Uterus (tissue), 4 donors: ENCODE data around the gene PEDS1. TPM values are rescaled to one million over a fixed set of nuclear protein-coding genes. Genes with fewer than 3 reads are reported as not detected.

Source experiments
- DNase-seq, 2 donors: peaks; one replicate each; pipeline ENCODE4 v3.0.0-alpha.2; 2019 to 2020
- H3K27ac ChIP-seq, 2 donors: fragments of 200-600 bp; sonication (generic); 1 replicate in 1 of 2; 2 replicates in 1 of 2; pipeline ENCODE4 v1.5.1; 2016 to 2018
- H3K27me3 ChIP-seq, 2 donors: fragments of 200-600 bp; sonication (generic); one replicate each; pipeline ENCODE4 v1.5.1; 2018 to 2019; ENCODE audit warnings: control low read depth in 1 of 2
- H3K36me3 ChIP-seq, 2 donors: fragments of 200-600 bp; sonication (generic); one replicate each; pipeline ENCODE4 v1.5.1; 2019; ENCODE audit warnings: control low read depth in 1 of 2
- H3K4me1 ChIP-seq, 2 donors: fragments of 200-600 bp; sonication (generic); one replicate each; pipeline ENCODE4 v1.5.1; 2018 to 2019; ENCODE audit warnings: control low read depth in 1 of 2
- H3K4me3 ChIP-seq, 2 donors: fragments of 200-600 bp; sonication (generic); 1 replicate in 1 of 2; 2 replicates in 1 of 2; pipeline ENCODE4 v1.5.1; 2018 to 2019; ENCODE audit warnings: mild to moderate bottlenecking in 1 of 2
- H3K9me3 ChIP-seq, 2 donors: fragments of 200-600 bp; sonication (generic); one replicate each; pipeline ENCODE4 v1.5.1; 2019; ENCODE audit warnings: control low read depth in 1 of 2
- POLR2A ChIP-seq, 2 donors: fragments of 450-650 bp; IDR thresholded peaks; one replicate each; pipeline ENCODE4 v1.6.1; 2016; ENCODE audit warnings: antibody characterized with exemption in 2 of 2, mild to moderate bottlenecking in 1 of 2, moderate library complexity in 1 of 2
- intact Hi-C: fragments of 100-400 bp; cut with DNase I; formaldehyde crosslinking; loops from one replicate; pipeline ENCODE4 v1.15.1; 2023; ENCODE audit warnings: low total_unique reads
- total RNA-seq, 4 donors: library from RNA; depleted of rRNA in 3 of 4; stranded (reverse); fragments of >200 nt in 3 of 4; gene quantifications; one replicate each; pipeline versions ENCODE4 v1.1.0 to v1.2.4, GENCODE V29; 2014 to 2023
- TF ChIP-seq, protein P1 (sequence below), 4 experiments: fragments of 200-600 bp in 2 of 4; fragments of 450-650 bp in 2 of 4; sonication (generic) in 2 of 4; IDR thresholded peaks; one replicate each; pipeline ENCODE4 v1.5.1; 2016 to 2019; ENCODE audit warnings: antibody characterized with exemption in 4 of 4, mild to moderate bottlenecking in 2 of 4, moderate library complexity in 1 of 4
- donor health status: DM: yes; HTN: yes; CAD: no.

Gene PEDS1
- total RNA-seq, 4 donors from 2014 or later = 1.5 to 19.8 (median 6.1) TPM

GRCh38 chr20:50126662-50127061 lies 26.9 kb downstream of the PEDS1 start:
- no peaks in the 10 kb centered on the region for H3K9me3 ChIP-seq
- intact Hi-C loops = no loop called here
- TF ChIP-seq, protein P1, sequence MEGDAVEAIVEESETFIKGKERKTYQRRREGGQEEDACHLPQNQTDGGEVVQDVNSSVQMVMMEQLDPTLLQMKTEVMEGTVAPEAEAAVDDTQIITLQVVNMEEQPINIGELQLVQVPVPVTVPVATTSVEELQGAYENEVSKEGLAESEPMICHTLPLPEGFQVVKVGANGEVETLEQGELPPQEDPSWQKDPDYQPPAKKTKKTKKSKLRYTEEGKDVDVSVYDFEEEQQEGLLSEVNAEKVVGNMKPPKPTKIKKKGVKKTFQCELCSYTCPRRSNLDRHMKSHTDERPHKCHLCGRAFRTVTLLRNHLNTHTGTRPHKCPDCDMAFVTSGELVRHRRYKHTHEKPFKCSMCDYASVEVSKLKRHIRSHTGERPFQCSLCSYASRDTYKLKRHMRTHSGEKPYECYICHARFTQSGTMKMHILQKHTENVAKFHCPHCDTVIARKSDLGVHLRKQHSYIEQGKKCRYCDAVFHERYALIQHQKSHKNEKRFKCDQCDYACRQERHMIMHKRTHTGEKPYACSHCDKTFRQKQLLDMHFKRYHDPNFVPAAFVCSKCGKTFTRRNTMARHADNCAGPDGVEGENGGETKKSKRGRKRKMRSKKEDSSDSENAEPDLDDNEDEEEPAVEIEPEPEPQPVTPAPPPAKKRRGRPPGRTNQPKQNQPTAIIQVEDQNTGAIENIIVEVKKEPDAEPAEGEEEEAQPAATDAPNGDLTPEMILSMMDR (IDR thresholded peaks at IDR 0.05) = no peak
- no peak for TF ChIP-seq POLR2A (IDR thresholded peaks at IDR 0.05)
- DNase-seq = no peak
- no peak overlapping the region for H3K4me3 ChIP-seq
- H3K4me1 ChIP-seq = peaks cover 0 to 3% of the 10 kb centered on the region in 2 donors
- no peaks in the 10 kb centered on the region for H3K27me3 ChIP-seq
- no peaks in the 10 kb centered on the region for H3K36me3 ChIP-seq
- no peak overlapping the region for H3K27ac ChIP-seq

- Histone ChIP-seq H3K4me1 (no peaks in the 10 kb centered on the region), H3K27me3 (no peaks in the 10 kb centered on the region), H3K4me3 (no peak overlapping the region), H3K9me3 (no peaks in the 10 kb centered on the region), H3K36me3 (no peaks in the 10 kb centered on the region), H3K27ac (no peak overlapping the region)
- intact Hi-C loops = no loop called here
- TF ChIP-seq, protein P1 (IDR thresholded peaks at IDR 0.05) = no peak
- TF ChIP-seq POLR2A (IDR thresholded peaks at IDR 0.05) = no peak
- no peak for DNase-seq
Measured at GRCh38 chr20:50125279-50125678, 28.2 kb downstream of the PEDS1 start.

- Histone ChIP-seq H3K27me3 (no peaks in the 10 kb centered on the region), H3K4me1 (no peaks in the 10 kb centered on the region), H3K4me3 (no peak overlapping the region), H3K9me3 (no peaks in the 10 kb centered on the region), H3K27ac (no peak overlapping the region), H3K36me3 (no peaks in the 10 kb centered on the region)
- intact Hi-C loops = loop anchor here (5.0 kb wide), 1 partner anchor 48 kb away; no protein-coding TSS in a partner anchor
- TF ChIP-seq, protein P1 (IDR thresholded peaks at IDR 0.05) = no peak
- no peak for TF ChIP-seq POLR2A (IDR thresholded peaks at IDR 0.05)
- DNase-seq = no peak
Measured at GRCh38 chr20:50124496-50124895, 29.0 kb downstream of the PEDS1 start.

- intact Hi-C loops = loop anchor here (5.0 kb wide), 1 partner anchor 49 kb away; no protein-coding TSS in a partner anchor
- Histone ChIP-seq H3K9me3 (no peaks in the 10 kb centered on the region), H3K27ac (no peak overlapping the region), H3K27me3 (no peaks in the 10 kb centered on the region), H3K36me3 (no peaks in the 10 kb centered on the region), H3K4me1 (no peaks in the 10 kb centered on the region), H3K4me3 (no peak overlapping the region)
- DNase-seq = no peak
- TF ChIP-seq, protein P1 (IDR thresholded peaks at IDR 0.05) = no peak
- TF ChIP-seq POLR2A (IDR thresholded peaks at IDR 0.05) = no peak
Measured at GRCh38 chr20:50123418-50123817, 30.1 kb downstream of the PEDS1 start.

DNA sequence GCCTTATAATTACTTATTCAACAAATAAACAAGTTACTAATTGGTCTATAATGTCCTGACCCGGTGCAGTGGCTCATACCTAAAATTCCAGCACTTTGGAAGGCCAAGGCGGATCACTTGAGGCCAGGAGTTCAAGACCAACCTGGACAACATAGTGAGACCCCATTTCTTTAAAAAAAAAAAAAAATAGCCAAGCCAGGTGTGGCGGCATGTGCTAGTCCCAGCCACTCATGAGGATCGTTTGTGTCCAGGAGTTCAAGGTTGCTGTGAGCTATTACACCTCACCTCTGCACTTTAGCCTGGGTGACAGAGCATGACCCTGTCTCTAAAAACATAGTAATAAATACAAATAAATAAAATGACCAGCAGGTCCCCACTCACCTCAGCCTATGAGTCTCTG lies 30.8 kb downstream of the PEDS1 start:
- no peak for DNase-seq
- Histone ChIP-seq H3K4me1 (no peaks in the 10 kb centered on the region), H3K27ac (no peak overlapping the region), H3K9me3 (no peaks in the 10 kb centered on the region), H3K36me3 (no peaks in the 10 kb centered on the region), H3K27me3 (no peaks in the 10 kb centered on the region), H3K4me3 (no peak overlapping the region)
- intact Hi-C loops = loop anchor here (5.0 kb wide), 1 partner anchor 50 kb away; no protein-coding TSS in a partner anchor
- TF ChIP-seq, protein P1 (IDR thresholded peaks at IDR 0.05) = no peak
- no peak for TF ChIP-seq POLR2A (IDR thresholded peaks at IDR 0.05)
